ENCODE measurements around the gene RXRB. TPM values are rescaled to one million over a fixed set of nuclear protein-coding genes. Genes with fewer than 3 reads are reported as not detected.
A peak's percentile ranks its signal among the peaks of the same experiment; 100 is the strongest.

RXRB gene
- total and polyA plus RNA-seq, 10 of the 15 experiments (the other 5 are each of a cell fraction or from before 2014, with no cell fraction given) = 0.71 to 35.0 (median 20.4) TPM

DNA sequence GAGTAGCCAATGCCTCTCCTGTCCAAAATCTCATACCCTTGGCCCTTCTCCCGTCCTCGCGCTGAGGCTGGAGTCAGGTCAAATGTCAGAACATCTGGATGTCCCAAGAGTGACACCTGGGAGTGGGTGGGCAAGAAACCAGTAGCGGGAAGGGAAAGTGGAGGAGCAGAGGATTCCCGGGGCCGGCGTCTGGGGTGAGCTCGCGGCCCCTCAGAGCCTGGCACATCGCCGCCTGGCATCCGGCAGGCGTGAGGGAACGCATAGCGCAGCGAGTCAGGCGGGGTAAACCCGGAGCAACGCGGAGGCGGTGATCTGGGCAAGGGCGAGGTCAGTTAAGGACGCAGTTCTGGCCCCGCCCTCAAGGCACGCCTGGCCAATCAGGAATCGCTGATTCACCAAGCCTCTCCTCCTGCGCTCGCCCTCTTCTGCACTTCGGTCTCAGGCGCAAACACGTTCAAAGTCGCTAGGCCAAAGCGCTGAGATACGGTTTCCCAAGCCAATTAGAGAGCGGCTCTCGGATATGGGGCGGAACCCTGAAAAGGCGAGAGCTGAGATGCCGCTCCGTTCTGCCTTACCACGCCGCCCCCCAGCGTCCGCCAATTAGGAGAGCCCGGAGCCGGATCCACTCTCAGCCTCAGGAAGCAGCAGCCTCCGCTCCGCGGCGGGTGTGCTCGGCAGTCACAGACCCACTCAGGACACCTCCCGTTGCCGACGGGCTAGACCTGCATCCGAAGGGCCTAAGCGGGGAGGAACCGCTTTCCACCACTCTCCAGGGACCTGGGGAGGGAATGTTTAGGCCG lies 48.7 kb upstream of the RXRB start (continued):
- TF ChIP-seq, protein P1, sequence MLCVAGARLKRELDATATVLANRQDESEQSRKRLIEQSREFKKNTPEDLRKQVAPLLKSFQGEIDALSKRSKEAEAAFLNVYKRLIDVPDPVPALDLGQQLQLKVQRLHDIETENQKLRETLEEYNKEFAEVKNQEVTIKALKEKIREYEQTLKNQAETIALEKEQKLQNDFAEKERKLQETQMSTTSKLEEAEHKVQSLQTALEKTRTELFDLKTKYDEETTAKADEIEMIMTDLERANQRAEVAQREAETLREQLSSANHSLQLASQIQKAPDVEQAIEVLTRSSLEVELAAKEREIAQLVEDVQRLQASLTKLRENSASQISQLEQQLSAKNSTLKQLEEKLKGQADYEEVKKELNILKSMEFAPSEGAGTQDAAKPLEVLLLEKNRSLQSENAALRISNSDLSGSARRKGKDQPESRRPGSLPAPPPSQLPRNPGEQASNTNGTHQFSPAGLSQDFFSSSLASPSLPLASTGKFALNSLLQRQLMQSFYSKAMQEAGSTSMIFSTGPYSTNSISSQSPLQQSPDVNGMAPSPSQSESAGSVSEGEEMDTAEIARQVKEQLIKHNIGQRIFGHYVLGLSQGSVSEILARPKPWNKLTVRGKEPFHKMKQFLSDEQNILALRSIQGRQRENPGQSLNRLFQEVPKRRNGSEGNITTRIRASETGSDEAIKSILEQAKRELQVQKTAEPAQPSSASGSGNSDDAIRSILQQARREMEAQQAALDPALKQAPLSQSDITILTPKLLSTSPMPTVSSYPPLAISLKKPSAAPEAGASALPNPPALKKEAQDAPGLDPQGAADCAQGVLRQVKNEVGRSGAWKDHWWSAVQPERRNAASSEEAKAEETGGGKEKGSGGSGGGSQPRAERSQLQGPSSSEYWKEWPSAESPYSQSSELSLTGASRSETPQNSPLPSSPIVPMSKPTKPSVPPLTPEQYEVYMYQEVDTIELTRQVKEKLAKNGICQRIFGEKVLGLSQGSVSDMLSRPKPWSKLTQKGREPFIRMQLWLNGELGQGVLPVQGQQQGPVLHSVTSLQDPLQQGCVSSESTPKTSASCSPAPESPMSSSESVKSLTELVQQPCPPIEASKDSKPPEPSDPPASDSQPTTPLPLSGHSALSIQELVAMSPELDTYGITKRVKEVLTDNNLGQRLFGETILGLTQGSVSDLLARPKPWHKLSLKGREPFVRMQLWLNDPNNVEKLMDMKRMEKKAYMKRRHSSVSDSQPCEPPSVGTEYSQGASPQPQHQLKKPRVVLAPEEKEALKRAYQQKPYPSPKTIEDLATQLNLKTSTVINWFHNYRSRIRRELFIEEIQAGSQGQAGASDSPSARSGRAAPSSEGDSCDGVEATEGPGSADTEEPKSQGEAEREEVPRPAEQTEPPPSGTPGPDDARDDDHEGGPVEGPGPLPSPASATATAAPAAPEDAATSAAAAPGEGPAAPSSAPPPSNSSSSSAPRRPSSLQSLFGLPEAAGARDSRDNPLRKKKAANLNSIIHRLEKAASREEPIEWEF (IDR thresholded peaks at IDR 0.05; ENCODE audit: insufficient replicate concordance, low read depth, low read length) = no peak
- TF ChIP-seq, protein P2, sequence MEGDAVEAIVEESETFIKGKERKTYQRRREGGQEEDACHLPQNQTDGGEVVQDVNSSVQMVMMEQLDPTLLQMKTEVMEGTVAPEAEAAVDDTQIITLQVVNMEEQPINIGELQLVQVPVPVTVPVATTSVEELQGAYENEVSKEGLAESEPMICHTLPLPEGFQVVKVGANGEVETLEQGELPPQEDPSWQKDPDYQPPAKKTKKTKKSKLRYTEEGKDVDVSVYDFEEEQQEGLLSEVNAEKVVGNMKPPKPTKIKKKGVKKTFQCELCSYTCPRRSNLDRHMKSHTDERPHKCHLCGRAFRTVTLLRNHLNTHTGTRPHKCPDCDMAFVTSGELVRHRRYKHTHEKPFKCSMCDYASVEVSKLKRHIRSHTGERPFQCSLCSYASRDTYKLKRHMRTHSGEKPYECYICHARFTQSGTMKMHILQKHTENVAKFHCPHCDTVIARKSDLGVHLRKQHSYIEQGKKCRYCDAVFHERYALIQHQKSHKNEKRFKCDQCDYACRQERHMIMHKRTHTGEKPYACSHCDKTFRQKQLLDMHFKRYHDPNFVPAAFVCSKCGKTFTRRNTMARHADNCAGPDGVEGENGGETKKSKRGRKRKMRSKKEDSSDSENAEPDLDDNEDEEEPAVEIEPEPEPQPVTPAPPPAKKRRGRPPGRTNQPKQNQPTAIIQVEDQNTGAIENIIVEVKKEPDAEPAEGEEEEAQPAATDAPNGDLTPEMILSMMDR (IDR thresholded peaks at IDR 0.05 in 2 of 3, conservative IDR thresholded peaks at IDR 0.05 in 1 of 3; ENCODE audit: control insufficient read depth in 2 of 3, extremely low read depth in 1 of 3, insufficient read depth in 1 of 3, low read depth in 3 of 3, low read length in 3 of 3) = peak in 2 of 3 experiments; percentile 7 to 28; a peak in 2 of 6 replicates
- TF ChIP-seq TCF3 (IDR thresholded peaks at IDR 0.05; ENCODE audit: borderline replicate concordance, insufficient read depth, low read depth, low read length) (no peak), SP1 (IDR thresholded peaks at IDR 0.05; ENCODE audit: low read depth, low read length) (peak; percentile 87), SIN3A (IDR thresholded peaks at IDR 0.05; ENCODE audit: low read depth, low read length) (0 out of 2 replicates have a peak, but pooled peaks have one; percentile 34), YY1 (IDR thresholded peaks at IDR 0.05; ENCODE audit: low read depth, low read length) (0 out of 2 replicates have a peak, but pooled peaks have one; percentile 7), BRCA1 (IDR thresholded peaks at IDR 0.05; ENCODE audit: low read depth, low read length) (no peak), IKZF1 (conservative IDR thresholded peaks at IDR 0.05) (peak; percentile 66), EED (IDR thresholded peaks at IDR 0.05; ENCODE audit: low read depth) (no peak), JUND (IDR thresholded peaks at IDR 0.05; ENCODE audit: low read depth, low read length) (no peak), SMAD1 (IDR thresholded peaks at IDR 0.05; ENCODE audit: low read depth, partially characterized antibody) (peak; percentile 20), STAT1 (conservative IDR thresholded peaks at IDR 0.05) (no peak), ZNF384 (IDR thresholded peaks at IDR 0.05; ENCODE audit: borderline replicate concordance, low read depth, low read length) (no peak), EZH2 (IDR thresholded peaks at IDR 0.05; ENCODE audit: borderline replicate concordance, control insufficient read depth, low read depth, low read length) (no peak), STAT3 (IDR thresholded peaks at IDR 0.05; ENCODE audit: low read depth, low read length) (no peak), IKZF2 (IDR thresholded peaks at IDR 0.05) (peak in 1 of 2 experiments; percentile 65; a peak in 3 of 4 replicates), TARDBP (IDR thresholded peaks at IDR 0.05; ENCODE audit: borderline replicate concordance) (no peak), NFIC (IDR thresholded peaks at IDR 0.05; ENCODE audit: low read depth, low read length) (no peak; the same call in 1 of the 2 replicates)
- TF ChIP-seq, protein P3, sequence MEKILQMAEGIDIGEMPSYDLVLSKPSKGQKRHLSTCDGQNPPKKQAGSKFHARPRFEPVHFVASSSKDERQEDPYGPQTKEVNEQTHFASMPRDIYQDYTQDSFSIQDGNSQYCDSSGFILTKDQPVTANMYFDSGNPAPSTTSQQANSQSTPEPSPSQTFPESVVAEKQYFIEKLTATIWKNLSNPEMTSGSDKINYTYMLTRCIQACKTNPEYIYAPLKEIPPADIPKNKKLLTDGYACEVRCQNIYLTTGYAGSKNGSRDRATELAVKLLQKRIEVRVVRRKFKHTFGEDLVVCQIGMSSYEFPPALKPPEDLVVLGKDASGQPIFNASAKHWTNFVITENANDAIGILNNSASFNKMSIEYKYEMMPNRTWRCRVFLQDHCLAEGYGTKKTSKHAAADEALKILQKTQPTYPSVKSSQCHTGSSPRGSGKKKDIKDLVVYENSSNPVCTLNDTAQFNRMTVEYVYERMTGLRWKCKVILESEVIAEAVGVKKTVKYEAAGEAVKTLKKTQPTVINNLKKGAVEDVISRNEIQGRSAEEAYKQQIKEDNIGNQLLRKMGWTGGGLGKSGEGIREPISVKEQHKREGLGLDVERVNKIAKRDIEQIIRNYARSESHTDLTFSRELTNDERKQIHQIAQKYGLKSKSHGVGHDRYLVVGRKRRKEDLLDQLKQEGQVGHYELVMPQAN (conservative IDR thresholded peaks at IDR 0.05) = no peak; the same call in 1 of the 2 replicates

Measured in GM12878 (cell line).